HEK293 (cell line): ENCODE results near the gene KRTAP4-16.

Experiments
- CTCF ChIA-PET: fragments of 350-600 bp; formaldehyde crosslinking; extraction: SDS; loops from one replicate; lab custom pipeline; 2021; ENCODE audit warnings: antibody characterized with exemption; lab: Yijun Ruan, JAX
- POLR2A ChIA-PET: fragments of 300-600 bp; formaldehyde crosslinking; extraction: SDS; loops from one replicate; lab custom pipeline; 2020; ENCODE audit warnings: antibody characterized with exemption, inconsistent platforms; lab: Yijun Ruan, JAX
- H3K27ac ChIP-seq: fragments of 200-500 bp; sonication (Bioruptor generic); 2 replicates; pipeline ENCODE4 v1.5.1; 2014; ENCODE audit warnings: low read depth, low read length, control low read depth, inconsistent platforms; ENCODE audit errors: extremely low read depth
- H3K36me3 ChIP-seq, 2 experiments: fragments of 200-500 bp in 1 of 2; sonication (Bioruptor generic) in 1 of 2; 1 replicate in 1 of 2; 2 replicates in 1 of 2; pipeline ENCODE4 v1.5.1; 2014 to 2017; ENCODE audit warnings: inconsistent platforms in 2 of 2, low read length in 2 of 2; ENCODE audit not compliant: control insufficient read depth in 2 of 2, insufficient read depth in 1 of 2
- H3K4me1 ChIP-seq: fragments of 200-500 bp; sonication (Bioruptor generic); 2 replicates; pipeline ENCODE4 v1.5.1; 2014; ENCODE audit warnings: mild to moderate bottlenecking, low read length, inconsistent platforms; ENCODE audit not compliant: control insufficient read depth, insufficient read depth
- H3K4me3 ChIP-seq: 2 replicates; pipeline ENCODE4 v1.5.1; 2011; ENCODE audit warnings: low read depth, mild to moderate bottlenecking, control low read depth, low read length, moderate library complexity
- H3K9me3 ChIP-seq: fragments of 200-500 bp; sonication (Bioruptor generic); 2 replicates; pipeline ENCODE4 v1.5.1; 2014; ENCODE audit warnings: low read depth, low read length, inconsistent platforms; ENCODE audit not compliant: control insufficient read depth, insufficient read depth
- FEZF1 ChIP-seq: fragments of 450-650 bp; formaldehyde crosslinking; IDR thresholded peaks from 2 replicates; pipeline ENCODE4 v1.5.1; 2016; ENCODE audit warnings: missing biosample characterization, missing genetic modification characterization
- GLI4 ChIP-seq: fragments of 450-650 bp; formaldehyde crosslinking; IDR thresholded peaks from 2 replicates; pipeline ENCODE4 v1.5.1; 2016; ENCODE audit warnings: missing biosample characterization, missing genetic modification characterization
- MEIS1 ChIP-seq: sonication (generic); formaldehyde crosslinking; IDR thresholded peaks from 2 replicates; pipeline ENCODE4 v1.8.1; 2022; ENCODE audit warnings: missing genetic modification reagents, mild to moderate bottlenecking, borderline replicate concordance
- SCRT1 ChIP-seq: fragments of 450-650 bp; formaldehyde crosslinking; IDR thresholded peaks from 2 replicates; pipeline ENCODE4 v1.5.1; 2016; ENCODE audit warnings: missing biosample characterization, missing genetic modification characterization, borderline replicate concordance
- YY1 ChIP-seq: fragments of 450-650 bp; formaldehyde crosslinking; IDR thresholded peaks from 2 replicates; pipeline ENCODE4 v1.5.1; 2018; ENCODE audit warnings: missing biosample characterization, missing genetic modification characterization
- ZBTB20 ChIP-seq: fragments of 450-650 bp; formaldehyde crosslinking; IDR thresholded peaks from 2 replicates; pipeline ENCODE4 v1.5.1; 2016; ENCODE audit warnings: missing biosample characterization, missing genetic modification characterization
- ZBTB44 ChIP-seq: fragments of 450-650 bp; IDR thresholded peaks from 2 replicates; pipeline ENCODE4 v1.5.1; 2018; ENCODE audit warnings: missing biosample characterization, mild to moderate bottlenecking, missing genetic modification characterization
- ZNF121 ChIP-seq: fragments of 450-650 bp; formaldehyde crosslinking; IDR thresholded peaks from 2 replicates; pipeline ENCODE4 v1.5.1; 2016; ENCODE audit warnings: missing biosample characterization, missing genetic modification characterization
- ZNF138 ChIP-seq: fragments of 450-650 bp; formaldehyde crosslinking; IDR thresholded peaks from 2 replicates; pipeline ENCODE4 v1.5.1; 2016; ENCODE audit warnings: missing biosample characterization, missing genetic modification characterization, borderline replicate concordance
- ZNF16 ChIP-seq: fragments of 450-650 bp; formaldehyde crosslinking; IDR thresholded peaks from 2 replicates; pipeline ENCODE4 v1.5.1; 2016; ENCODE audit warnings: low read depth, missing biosample characterization, missing genetic modification characterization
- ZNF175 ChIP-seq: fragments of 450-650 bp; formaldehyde crosslinking; IDR thresholded peaks from 2 replicates; pipeline ENCODE4 v1.5.1; 2016; ENCODE audit warnings: missing biosample characterization, missing genetic modification characterization
- ZNF350 ChIP-seq: fragments of 450-650 bp; formaldehyde crosslinking; IDR thresholded peaks from 2 replicates; pipeline ENCODE4 v1.5.0; 2017; ENCODE audit warnings: missing biosample characterization, mild to moderate bottlenecking, missing genetic modification characterization
- ZNF473 ChIP-seq: fragments of 450-650 bp; formaldehyde crosslinking; IDR thresholded peaks from 2 replicates; pipeline ENCODE4 v1.5.1; 2017; ENCODE audit warnings: missing biosample characterization, missing genetic modification characterization
- ZNF596 ChIP-seq: fragments of 450-650 bp; IDR thresholded peaks from 2 replicates; pipeline ENCODE4 v1.5.0; 2018; ENCODE audit warnings: missing biosample characterization, mild to moderate bottlenecking, missing genetic modification characterization, moderate library complexity
- ZNF692 ChIP-seq: fragments of 450-650 bp; formaldehyde crosslinking; IDR thresholded peaks from 2 replicates; pipeline ENCODE4 v1.5.1; 2016; ENCODE audit warnings: missing biosample characterization, missing genetic modification characterization
- TF ChIP-seq, protein P1 (sequence below): fragments of 450-650 bp; formaldehyde crosslinking; IDR thresholded peaks from 2 replicates; pipeline ENCODE4 v1.5.1; 2016; ENCODE audit warnings: missing biosample characterization, missing genetic modification characterization, borderline replicate concordance
- TF ChIP-seq, protein P2 (sequence below): fragments of 450-650 bp; formaldehyde crosslinking; IDR thresholded peaks from 2 replicates; pipeline ENCODE4 v1.5.1; 2016; ENCODE audit warnings: missing biosample characterization, missing genetic modification characterization

KRTAP4-16 gene

GRCh38 chr17:41131979-41132378 lies 30.0 kb upstream of the KRTAP4-16 start (continued):
- TF ChIP-seq, protein P1, sequence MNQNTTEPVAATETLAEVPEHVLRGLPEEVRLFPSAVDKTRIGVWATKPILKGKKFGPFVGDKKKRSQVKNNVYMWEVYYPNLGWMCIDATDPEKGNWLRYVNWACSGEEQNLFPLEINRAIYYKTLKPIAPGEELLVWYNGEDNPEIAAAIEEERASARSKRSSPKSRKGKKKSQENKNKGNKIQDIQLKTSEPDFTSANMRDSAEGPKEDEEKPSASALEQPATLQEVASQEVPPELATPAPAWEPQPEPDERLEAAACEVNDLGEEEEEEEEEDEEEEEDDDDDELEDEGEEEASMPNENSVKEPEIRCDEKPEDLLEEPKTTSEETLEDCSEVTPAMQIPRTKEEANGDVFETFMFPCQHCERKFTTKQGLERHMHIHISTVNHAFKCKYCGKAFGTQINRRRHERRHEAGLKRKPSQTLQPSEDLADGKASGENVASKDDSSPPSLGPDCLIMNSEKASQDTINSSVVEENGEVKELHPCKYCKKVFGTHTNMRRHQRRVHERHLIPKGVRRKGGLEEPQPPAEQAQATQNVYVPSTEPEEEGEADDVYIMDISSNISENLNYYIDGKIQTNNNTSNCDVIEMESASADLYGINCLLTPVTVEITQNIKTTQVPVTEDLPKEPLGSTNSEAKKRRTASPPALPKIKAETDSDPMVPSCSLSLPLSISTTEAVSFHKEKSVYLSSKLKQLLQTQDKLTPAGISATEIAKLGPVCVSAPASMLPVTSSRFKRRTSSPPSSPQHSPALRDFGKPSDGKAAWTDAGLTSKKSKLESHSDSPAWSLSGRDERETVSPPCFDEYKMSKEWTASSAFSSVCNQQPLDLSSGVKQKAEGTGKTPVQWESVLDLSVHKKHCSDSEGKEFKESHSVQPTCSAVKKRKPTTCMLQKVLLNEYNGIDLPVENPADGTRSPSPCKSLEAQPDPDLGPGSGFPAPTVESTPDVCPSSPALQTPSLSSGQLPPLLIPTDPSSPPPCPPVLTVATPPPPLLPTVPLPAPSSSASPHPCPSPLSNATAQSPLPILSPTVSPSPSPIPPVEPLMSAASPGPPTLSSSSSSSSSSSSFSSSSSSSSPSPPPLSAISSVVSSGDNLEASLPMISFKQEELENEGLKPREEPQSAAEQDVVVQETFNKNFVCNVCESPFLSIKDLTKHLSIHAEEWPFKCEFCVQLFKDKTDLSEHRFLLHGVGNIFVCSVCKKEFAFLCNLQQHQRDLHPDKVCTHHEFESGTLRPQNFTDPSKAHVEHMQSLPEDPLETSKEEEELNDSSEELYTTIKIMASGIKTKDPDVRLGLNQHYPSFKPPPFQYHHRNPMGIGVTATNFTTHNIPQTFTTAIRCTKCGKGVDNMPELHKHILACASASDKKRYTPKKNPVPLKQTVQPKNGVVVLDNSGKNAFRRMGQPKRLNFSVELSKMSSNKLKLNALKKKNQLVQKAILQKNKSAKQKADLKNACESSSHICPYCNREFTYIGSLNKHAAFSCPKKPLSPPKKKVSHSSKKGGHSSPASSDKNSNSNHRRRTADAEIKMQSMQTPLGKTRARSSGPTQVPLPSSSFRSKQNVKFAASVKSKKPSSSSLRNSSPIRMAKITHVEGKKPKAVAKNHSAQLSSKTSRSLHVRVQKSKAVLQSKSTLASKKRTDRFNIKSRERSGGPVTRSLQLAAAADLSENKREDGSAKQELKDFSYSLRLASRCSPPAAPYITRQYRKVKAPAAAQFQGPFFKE (tag by site-specific recombination), result no peak
- TF ChIP-seq, protein P2, sequence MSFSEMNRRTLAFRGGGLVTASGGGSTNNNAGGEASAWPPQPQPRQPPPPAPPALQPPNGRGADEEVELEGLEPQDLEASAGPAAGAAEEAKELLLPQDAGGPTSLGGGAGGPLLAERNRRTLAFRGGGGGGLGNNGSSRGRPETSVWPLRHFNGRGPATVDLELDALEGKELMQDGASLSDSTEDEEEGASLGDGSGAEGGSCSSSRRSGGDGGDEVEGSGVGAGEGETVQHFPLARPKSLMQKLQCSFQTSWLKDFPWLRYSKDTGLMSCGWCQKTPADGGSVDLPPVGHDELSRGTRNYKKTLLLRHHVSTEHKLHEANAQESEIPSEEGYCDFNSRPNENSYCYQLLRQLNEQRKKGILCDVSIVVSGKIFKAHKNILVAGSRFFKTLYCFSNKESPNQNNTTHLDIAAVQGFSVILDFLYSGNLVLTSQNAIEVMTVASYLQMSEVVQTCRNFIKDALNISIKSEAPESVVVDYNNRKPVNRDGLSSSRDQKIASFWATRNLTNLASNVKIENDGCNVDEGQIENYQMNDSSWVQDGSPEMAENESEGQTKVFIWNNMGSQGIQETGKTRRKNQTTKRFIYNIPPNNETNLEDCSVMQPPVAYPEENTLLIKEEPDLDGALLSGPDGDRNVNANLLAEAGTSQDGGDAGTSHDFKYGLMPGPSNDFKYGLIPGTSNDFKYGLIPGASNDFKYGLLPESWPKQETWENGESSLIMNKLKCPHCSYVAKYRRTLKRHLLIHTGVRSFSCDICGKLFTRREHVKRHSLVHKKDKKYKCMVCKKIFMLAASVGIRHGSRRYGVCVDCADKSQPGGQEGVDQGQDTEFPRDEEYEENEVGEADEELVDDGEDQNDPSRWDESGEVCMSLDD, result no peak
- no peak for TF ChIP-seq ZNF473 (tag by site-specific recombination)
- TF ChIP-seq ZBTB44, result no peak
- TF ChIP-seq ZNF138 (tag by site-specific recombination), result no peak
- TF ChIP-seq ZBTB20 (tag by site-specific recombination), result no peak
- TF ChIP-seq MEIS1 (CRISPR knock-in tag), result no peak

DNA sequence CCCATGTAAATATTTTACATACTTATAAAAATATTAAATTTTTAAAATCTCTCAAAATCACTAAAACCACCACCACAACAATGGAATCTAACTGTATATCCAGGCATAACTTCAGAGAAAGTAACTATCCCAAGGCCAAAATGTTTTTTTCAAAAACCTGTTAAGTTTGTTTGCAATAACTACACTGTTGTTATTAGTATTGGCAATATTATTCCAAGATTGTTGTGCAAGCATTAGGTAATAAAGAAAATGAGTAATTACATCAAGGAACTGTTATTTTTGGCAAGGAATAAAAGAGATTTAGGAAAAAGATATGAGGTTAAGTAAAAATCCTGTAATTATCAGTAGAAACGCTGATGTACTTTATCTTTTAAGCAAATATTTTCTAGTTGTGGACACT lies 25.4 kb upstream of the KRTAP4-16 start:
- no peak overlapping the region for H3K27ac ChIP-seq
- CTCF ChIA-PET, result interaction anchor here (0.7 kb wide), 1 partner anchor 332 kb away, joined by 3 read pairs; no protein-coding TSS in a partner anchor
- no peak overlapping the region for H3K4me3 ChIP-seq
- no peaks in the 10 kb centered on the region for H3K36me3 ChIP-seq
- no peaks in the 10 kb centered on the region; the same call in 1 of the 2 replicates for H3K9me3 ChIP-seq
- TF ChIP-seq FEZF1 (no peak), ZNF16 (no peak), SCRT1 (tag by site-specific recombination) (no peak), YY1 (tag by site-specific recombination) (no peak), GLI4 (no peak), ZNF175 (no peak), ZNF596 (tag by site-specific recombination) (no peak), ZNF350 (tag by site-specific recombination) (no peak), ZNF692 (tag by site-specific recombination) (no peak), ZNF121 (tag by site-specific recombination) (no peak)
- no peaks in the 10 kb centered on the region for H3K4me1 ChIP-seq
- POLR2A ChIA-PET, result no interaction called here
